Right forelimb (tissue), 1 donor: ENCODE measurements around the gene FRMD4A.
"Not testable (repeated sequence)": the region's sequence is repeated elsewhere in the genome, so short reads cannot be mapped to it uniquely, and the experiment has no call there.

Source experiments
- DNase-seq: peaks from one replicate; pipeline ENCODE4 v3.0.0-alpha.2; 2018

The FRMD4A gene

DNA sequence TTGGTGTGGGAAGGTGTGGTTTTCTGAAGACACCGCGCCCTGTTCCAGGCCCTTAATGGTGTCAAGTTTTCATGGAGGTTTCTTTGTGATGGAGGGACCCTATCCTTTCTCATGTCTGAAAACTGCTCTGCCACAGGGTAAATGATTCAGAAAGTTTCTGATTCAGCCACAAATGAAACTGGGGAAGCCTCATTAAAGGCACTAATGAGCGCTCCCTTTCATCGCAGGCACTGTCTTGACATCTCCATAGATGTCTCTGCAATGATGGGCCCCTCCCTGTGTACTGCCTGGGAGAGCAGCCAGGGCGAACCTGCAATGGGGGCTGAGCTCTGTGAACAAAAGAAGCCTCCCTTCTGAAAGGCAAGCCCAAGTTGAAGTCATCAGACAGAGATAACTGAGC, 388.7 kb downstream of the FRMD4A start:
- no peak for DNase-seq

DNA sequence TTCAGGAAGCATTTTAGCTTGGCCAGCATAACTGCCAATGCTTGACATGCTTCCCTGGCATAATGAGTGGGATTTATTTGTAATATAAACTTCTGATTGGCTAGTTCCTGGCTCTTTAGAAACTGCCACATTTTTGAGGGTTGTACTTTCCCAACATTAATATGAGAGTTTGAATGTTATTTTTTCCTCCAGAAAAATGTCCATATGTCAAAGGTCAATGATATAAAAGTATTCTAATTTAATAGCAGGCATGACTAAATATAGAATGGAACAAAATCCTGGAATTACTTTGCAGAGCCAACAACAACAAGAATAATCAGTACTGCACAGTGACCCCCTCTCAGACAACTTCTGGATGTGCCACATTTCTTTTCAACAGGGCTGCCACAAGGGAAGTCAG, 391.3 kb downstream of the FRMD4A start:
- no peak for DNase-seq

DNA sequence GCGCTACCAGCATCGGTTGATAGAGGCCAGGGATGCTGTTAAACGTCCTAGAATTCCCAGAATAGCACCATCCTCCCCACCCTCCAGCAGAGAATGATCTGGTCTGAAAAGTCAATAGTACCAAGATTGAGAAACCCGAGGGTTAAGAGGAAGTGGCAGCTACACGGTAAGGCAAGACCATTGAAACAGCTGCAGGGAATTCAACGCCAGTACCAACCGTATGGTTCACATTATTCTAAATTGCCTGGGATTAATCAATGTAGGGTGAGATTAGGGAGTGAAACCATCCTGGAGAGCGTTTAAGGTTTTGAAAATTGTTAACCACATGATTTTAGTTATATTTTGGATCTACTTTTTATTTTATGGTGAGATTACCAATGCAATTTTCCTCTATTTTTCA, 391.8 kb downstream of the FRMD4A start:
- DNase-seq, result no peak

DNA sequence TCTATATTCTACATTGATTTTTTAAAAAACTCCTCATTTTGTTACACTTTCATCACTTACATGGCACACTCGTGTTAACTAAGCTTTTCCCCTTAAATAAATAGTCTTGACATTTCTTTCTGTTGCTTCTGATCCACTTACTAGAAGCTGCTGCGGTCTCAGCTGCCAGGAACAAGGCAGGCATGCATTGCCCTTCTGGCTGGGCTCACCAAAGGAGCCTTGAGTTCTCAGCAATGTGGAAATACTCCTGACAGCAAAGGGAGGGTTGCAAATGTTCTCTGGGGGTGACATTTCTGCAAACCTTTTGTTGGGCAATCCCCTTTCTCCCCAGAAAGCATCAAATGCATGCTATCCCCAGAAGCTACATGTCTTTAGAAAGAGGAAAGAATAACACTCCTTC, 393.9 kb downstream of the FRMD4A start:
- no peak for DNase-seq

DNA sequence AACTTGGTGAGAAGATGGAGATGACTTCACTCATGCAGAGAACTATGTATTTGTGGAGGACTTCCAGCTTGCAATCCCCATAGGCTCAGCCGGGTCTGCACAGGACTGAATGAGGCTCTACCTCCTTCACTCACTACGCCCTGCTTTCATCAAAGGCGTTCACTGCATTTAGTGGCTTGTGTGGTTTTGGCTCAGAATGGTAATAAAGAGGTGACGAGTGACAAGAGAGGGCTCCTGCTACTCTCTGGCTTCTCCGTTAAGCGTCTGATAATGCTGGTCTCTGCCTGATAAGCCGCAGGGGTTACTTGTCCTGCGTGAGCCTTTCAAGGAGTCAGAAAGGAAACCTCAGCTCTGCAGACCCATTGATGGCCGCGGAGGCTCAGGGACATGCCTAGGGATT, 400.6 kb downstream of the FRMD4A start:
- no peak for DNase-seq

DNA sequence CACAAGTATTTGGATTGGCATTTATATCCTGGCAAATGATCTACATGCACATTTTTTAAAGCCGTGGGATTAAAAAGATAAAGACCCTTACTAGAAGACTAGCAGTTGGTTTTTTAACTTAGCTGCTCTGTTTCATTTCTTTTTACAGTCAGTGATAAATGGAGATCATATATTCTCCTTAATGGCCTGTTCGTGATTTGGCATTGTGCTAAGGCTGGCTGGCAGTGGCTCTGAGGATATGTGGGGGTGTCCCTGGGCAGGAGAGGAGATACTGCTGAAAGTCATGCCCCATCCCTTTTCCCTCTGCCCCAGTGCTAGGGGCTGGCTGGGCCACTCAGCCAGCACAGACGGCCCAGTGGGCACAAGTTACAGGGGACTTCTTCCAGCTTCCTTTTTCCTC, 402.3 kb downstream of the FRMD4A start:
- no peak for DNase-seq

DNA sequence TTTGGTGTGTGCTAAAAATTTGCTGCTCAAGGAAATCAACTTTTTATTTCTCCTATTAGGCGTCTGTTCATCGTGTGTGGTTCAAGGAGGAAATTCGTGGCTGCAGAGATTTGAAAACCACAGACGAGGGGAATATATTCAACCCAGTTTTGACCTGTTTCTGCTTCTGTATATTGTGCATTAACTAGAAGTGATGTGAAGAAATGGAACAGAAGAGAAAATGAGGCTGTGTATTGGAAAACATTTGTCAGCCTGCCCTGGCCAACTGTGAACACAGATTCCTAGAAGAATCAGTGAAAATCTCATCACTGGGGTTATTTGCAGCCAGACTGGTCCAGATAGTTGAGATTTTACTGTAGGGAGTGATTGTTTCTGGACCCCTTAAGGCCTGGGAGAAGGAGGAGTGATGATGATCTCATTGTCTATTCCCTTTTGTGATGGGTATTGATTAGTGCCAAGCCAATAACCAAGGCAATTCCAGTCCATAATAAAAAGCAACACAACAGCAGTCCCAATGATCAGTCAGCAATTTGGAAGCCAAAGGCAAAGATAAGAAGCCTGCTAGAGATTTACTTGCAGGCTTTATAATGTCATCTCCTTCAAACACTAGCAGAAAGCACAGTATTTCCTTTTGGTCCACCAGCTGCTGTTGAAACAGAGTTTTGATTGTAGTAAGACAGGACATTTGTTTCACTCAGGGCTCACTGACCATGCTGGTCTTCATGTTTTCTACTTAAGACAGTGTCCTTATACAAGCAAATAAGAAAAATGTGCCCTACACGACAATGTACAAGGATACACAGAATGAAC, 404.5 kb downstream of the FRMD4A start:
- DNase-seq, result no peak

DNA sequence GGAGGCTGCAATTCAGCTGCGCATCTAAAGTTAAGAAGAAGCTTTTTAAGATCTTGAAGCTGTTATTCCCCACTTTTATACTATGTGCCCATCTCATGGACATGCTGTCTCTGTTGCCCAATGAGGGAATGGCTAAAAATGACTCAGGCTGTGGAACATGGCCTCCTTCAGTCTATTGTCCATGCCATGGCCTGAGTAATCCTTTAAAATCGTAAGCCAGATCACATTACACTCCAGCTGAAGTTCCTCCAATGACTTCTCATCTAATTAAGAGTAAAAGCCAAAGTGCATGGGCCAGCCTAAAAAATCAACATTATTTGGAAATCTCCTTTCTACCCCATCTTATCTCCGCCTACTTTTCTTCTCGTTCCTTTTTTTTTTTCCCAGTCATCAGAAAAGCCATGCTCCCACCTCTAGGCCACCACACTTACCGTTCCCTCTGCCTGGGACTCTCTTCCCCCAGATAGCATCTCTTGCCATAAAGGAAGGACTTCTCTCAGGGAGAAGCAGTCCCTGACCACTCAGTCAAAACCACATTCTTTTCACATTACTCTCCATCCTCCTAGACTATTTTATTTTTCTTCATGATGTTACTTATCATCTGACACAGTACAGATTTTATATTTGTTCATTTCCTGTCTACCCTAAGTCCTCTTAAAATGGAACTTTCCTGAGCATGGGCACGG, 406.5 kb downstream of the FRMD4A start:
- no peak for DNase-seq

DNA sequence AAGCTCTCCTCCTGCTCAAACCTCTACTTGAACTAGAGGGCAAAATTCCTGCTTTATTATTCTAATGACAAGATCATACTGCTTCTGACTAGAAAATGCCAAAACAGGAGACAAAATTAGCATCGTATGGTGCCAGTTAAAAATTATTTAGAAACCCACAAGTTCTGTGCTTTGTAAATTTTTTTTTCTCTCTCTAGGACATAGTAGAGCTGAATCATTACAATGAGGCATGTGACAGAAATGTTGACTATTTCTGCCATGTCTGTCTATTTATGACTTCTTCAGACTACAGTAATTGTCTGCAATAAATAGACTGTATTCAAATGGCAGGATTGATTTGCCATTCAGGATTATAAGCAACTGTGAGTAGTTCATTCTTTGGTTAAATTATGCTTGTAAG, 408.1 kb downstream of the FRMD4A start:
- no peak for DNase-seq

DNA sequence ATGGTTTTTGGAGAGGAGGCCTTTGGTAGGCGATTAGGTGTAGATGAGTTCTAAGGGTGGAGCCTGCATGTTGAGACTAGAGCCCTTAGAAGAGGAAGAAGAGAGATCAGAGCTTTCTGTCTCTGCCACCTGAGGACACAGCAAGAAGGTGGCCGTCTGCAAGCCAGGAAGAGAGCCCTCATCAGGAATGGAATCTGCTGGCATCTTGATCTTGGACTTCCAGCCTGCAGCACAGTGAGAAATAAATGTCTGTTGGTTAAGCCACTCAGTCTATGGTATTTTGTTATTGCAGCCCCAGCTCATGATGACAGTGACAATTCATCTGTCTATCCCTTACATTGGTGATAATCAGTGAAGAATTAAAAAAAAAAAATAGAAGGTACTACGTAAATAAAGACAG, 408.8 kb downstream of the FRMD4A start:
- DNase-seq, result no peak

DNA sequence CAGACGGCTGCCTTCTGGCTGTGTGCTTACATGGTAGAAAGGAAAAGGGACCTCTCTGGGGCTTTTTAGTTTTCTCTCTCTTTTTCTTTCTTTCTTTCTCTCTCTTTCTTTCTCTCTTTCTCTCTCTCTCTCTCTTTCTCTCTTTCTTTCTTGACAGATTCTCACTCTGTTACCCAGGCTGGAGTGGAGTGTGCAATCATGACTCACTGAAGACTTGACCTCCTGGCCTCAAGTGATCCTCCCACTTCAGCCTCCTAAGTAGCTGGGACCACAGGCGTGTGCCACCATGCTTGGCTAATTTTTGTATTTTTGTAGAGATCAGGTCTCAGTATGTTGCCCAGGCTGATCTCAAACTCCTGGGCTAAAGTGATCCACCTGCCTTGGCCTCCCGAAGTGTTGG, 409.6 kb downstream of the FRMD4A start:
- not testable (repeated sequence) for DNase-seq

DNA sequence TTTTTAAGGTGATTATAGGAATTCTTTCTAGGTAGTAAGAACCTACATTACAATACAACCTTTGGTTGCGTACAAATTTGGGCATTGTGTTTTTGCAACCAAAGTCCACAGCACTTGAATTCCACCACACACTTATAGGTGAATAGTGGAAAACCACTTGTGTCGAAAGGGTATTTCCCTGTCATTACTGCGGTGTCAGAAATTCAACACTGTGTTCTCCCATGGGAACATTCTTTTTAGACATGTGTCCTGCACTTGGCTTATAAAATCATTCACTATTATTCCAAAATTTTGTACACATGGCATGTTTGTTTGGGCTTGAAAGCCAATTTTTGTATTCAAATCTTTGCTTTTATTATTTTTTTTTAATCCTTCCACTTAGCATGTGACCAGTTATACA, 410.3 kb downstream of the FRMD4A start:
- no peak for DNase-seq

DNA sequence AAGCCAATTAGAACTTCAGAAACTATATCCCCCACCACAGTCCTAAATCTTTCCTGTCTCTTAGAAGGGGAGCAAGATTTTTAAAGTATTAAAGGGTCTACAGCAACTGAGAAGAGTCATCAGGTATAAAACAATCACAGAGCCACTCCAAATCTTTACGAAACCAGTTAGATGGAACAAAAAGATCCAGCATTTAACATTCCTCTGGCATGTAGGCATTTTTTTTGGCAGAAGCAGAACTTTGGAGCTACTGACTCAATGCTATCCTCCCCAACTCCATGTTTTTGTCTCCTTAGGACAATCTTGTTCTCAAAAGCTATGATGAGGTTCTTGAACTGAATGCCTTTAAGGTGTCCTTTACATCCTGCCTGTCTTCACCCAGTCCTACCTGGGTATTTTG, 410.7 kb downstream of the FRMD4A start:
- DNase-seq, result no peak

DNA sequence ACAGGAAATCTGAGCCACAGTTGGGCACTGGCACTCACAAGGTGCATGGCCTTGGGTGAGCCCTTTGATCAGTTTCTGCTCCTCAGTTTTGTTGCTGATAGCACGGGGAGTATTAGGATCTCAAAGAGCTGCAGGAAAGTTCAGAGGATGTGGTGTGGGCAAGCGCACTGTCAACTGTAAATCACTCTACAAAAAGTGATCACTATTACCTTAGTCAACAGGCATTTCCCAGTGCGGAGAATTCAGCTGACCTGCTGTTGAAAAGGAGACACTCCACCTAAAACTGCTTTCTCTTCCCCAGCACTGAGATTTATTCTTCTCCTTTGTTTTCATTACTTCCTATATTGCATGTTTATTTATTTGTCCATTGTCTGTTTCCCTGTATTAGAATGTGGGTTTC, 412.9 kb downstream of the FRMD4A start:
- DNase-seq, result no peak

DNA sequence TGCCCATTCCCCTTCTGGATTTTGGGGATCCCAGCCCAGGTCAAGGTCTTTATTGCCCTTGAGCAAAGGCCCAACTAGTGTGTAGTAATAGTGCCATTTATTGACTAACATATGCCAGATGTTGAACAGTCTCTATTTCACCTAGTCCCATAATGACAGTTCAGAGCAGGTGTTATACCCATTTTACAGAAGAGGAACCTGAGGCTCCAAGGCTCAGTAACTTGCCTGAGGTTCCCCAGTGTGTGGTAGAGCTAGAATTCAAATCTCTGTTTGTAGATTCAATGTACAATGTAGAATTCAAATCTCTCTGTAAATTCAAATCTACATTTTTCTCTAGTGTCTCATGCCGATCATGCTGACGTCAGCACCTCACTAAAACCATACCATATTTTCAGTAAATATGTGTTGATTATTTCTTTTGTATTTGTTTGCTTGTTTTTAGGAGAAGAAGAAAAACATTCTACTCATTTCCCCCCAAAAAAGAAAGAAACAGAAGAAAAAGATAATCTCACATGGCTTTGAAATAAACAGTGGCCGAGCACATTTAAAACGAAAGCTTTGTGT, 414.3 kb downstream of the FRMD4A start:
- DNase-seq, result no peak

DNA sequence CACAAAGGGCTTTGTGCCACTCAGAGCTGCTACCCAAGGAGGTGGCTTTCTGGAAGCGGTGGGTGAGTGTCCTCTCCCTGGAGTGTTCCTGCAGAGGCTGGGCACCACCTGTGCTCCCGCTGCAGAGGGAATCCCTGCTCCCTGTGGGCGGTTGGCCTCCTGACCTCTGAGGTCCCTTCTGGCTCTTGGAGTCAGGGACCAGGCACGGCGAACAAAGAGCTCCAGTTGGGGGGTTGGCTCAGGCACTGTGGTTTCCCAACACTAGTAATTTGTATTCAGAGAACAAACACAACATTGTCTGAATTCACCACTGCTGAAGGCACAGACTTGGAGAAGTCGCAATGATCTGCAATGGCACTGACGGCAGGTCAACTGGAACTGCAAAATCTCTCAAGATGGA, 415.0 kb downstream of the FRMD4A start:
- DNase-seq, result no peak

DNA sequence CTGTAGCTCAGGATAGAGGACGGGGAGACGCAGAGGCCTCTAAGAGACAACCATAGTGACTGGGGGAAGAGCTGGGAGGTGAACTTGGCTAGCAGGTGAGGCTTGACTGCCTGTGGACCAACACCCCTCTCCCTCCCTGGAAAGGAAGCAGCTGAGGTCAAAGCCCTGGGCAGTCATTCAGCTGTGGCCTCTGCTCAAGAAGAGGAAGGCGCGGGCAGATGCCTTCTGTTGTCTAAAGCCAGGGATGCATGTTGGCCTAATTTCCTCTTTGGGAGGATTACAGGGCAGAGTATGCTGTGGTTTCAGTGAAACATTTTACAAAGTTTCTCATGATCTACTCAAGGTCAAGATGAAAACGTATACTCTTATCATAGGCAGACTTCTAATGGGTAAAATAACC, 416.8 kb downstream of the FRMD4A start:
- no peak for DNase-seq

DNA sequence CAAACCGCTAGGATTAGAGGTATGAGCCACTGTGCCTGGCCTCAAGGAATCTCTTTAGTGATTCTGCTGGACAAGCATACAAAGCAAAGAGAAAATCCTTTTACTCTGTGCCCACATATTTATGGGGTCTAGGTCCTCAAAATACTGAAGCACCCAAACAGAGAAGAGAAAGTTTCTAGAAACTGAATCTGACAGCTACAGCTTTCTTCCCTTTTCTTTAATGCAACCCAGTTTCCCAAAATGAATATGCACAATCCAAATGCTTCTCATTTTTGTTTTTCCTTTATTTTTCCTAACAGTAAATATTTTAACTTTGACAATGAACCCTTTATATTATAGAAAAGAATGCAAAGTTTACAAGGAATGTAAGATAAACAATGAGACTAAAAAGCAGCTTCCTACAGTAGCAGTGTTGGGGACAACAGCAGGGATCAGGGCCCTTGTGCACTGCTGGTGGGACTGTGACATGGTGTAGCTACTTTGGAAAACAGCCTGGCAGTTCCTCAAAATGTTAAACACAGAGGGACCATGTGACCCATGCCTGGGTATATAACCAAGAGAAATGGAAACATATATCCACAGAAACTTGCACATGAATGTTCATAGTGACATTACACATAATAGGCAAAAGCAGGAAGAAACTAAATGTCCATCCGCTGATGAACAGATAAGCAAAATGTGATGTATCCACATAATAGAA, 418.8 kb downstream of the FRMD4A start:
- DNase-seq, result no peak

DNA sequence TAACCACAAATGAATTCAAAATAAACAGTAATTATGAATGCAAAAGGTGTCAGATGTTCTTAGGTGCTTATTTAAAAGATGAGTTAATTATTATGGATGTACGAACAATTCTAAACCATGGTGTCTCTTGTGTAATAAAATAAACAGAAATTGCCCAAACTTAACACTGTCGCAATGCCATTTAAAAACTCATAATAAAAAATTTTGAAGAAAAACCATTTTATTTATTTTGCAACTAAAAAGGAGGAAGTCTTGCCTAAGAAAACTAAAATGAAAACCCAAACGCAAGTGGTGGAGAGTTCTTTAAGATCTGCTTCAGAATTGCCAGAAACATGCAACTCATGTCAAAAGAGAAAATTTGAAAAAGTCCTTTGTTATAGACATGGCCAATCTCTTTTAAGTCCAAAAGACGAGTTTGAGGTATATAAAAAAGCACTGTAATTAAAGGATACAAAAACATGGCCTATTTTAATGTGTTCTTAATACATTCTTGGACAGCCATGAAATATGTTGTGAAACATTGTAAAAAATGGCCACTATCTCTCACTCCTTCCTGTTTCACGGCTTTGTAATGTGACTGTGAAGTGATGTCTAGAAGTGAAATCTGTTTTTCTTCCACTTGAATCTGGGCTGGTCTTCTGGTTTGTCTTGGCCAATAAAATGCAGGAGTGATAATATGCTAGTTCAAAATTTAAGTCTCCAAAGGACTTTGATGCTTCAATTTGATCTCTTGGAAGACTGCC, 421.0 kb downstream of the FRMD4A start:
- no peak for DNase-seq

DNA sequence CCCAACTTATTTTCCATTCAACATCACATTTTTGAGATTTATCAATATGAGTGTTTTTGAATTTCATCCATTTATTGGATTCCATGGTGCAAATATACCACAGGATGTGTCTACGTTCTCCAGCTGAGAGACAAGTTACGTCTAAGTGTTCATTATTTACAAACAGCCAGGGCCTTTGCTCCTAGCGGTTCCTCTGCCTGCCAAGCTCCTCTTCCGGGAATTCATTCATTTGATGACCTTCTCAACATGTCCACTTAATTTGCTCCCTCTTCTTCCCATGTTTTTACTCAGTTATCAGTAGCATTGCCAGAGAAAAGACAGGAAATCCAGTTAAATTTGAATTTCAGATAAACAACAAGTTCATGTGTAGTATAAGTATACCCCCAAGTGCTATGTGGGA, 422.2 kb downstream of the FRMD4A start:
- no peak for DNase-seq

DNA sequence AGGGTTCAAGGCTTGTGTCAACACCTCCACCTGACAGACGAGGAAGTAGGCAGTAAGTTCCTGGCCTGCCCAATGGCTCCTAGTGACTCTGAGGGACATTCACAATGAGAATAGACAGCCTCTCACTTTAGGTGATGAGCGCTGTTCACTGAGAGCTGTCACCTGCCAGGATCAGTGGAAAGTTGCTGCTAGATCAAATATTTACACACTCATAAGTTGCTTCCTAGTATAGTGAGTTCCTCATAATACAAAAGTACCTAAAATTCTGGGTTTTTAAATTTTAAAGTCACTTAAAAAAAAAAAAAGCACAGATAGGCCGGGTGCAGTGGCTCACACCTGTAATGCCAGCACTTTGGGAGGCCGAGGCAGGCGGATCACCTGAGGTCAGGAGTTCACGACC, 423.2 kb downstream of the FRMD4A start:
- no peak for DNase-seq

DNA sequence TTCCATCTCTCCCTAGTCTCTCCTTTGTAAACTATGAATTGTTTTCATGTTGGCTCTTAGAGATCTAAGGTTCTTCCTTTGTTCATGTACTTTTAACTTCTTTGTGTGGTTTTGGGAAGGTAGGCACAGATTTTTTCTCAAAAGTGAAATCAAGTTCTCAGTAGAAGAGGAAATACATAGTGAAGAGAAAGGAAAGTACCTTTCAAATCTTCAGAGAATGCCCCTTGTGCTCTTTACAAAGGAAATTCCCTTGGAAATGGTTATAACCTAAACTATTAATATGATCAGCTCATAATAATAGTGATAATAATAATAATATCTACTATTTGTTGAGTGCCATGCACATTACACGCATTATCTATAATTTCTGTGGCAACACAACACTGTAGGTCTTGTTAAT, 425.4 kb downstream of the FRMD4A start:
- DNase-seq, result no peak

DNA sequence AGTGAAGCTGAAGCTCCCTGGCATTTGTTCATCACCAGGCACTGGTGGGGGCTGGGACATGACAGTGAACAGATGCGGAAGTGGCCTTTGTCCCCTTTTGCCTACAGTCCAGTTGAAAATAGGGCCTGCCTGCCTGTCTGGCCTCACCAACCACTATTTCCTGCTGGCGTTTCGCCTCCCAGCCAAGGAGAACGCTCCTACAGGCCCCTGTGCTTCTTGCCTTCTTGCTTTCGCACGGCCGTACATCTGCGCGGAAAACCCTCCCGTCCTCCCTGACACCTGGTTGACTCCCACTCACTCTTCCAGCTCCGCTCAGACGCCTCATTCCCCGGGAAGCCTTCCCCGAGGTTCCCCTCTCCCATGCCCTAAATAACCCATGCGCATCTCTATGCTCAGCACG, 426.7 kb downstream of the FRMD4A start:
- DNase-seq, result no peak
